NCI-H82 (cell line): ENCODE results near the gene HAGHL.
A peak's percentile ranks its signal among the peaks of the same experiment; 100 is the strongest.
"Not testable (repeated sequence)": the region's sequence is repeated elsewhere in the genome, so short reads cannot be mapped to it uniquely, and the experiment has no call there.

Experiments
- DNase-seq: peaks from one replicate; lab custom pipeline; 2025; lab: John Stamatoyannopoulos, UW

The HAGHL gene

GRCh38 chr16:689175-689897, 37.6 kb upstream of the HAGHL start:
- DNase-seq, result no peak

GRCh38 chr16:691242-691641, 35.7 kb upstream of the HAGHL start:
- not testable (repeated sequence) for DNase-seq

GRCh38 chr16:692356-693108, 34.4 kb upstream of the HAGHL start:
- no peak for DNase-seq

- DNase-seq, result no peak
Measured at GRCh38 chr16:693364-693763, 33.5 kb upstream of the HAGHL start.

GRCh38 chr16:693766-694165, 33.1 kb upstream of the HAGHL start:
- DNase-seq, result no peak

GRCh38 chr16:694187-694862, 32.6 kb upstream of the HAGHL start:
- DNase-seq, result no peak

- DNase-seq, result no peak
Measured at GRCh38 chr16:694863-695354, 32.0 kb upstream of the HAGHL start.

- peak; percentile 47 for DNase-seq
Measured at GRCh38 chr16:695355-696089, 31.4 kb upstream of the HAGHL start.

GRCh38 chr16:698911-699671, 27.8 kb upstream of the HAGHL start:
- DNase-seq, result no peak

- DNase-seq, result no peak
Measured at GRCh38 chr16:700684-701584, 26.0 kb upstream of the HAGHL start.

- DNase-seq, result no peak
Measured at GRCh38 chr16:702341-702740, 24.6 kb upstream of the HAGHL start.

- DNase-seq, result no peak
Measured at GRCh38 chr16:703406-703805, 23.5 kb upstream of the HAGHL start.

- no peak for DNase-seq
Measured at GRCh38 chr16:704047-704446, 22.9 kb upstream of the HAGHL start.

GRCh38 chr16:704552-705380, 22.1 kb upstream of the HAGHL start:
- DNase-seq, result peak; percentile 35

- DNase-seq, result peak; percentile 84
Measured at GRCh38 chr16:705431-706188, 21.3 kb upstream of the HAGHL start, which contains the start of gene FBXL16. Gene FBXL16 (minus strand): TSS chr16:705801. CDS start chr16:697405, 8,396 bp downstream.

- DNase-seq, result peak; percentile 40
Measured at GRCh38 chr16:706189-707061, 20.5 kb upstream of the HAGHL start.

- DNase-seq, result no peak
Measured at GRCh38 chr16:707062-707538, 19.8 kb upstream of the HAGHL start.
